HEK293 (cell line): ENCODE results near the gene NCOA7.

Experiments
- EGR2 ChIP-seq: fragments of 450-650 bp; formaldehyde crosslinking; IDR thresholded peaks from 2 replicates; pipeline ENCODE4 v1.5.1; 2016; ENCODE audit warnings: low read depth, missing biosample characterization, missing genetic modification characterization
- GLIS2 ChIP-seq: fragments of 450-650 bp; formaldehyde crosslinking; IDR thresholded peaks from 2 replicates; pipeline ENCODE4 v1.5.1; 2016; ENCODE audit warnings: missing biosample characterization, missing genetic modification characterization
- MEIS1 ChIP-seq: sonication (generic); formaldehyde crosslinking; IDR thresholded peaks from 2 replicates; pipeline ENCODE4 v1.8.1; 2022; ENCODE audit warnings: missing genetic modification reagents, mild to moderate bottlenecking, borderline replicate concordance
- OVOL3 ChIP-seq: fragments of 450-650 bp; formaldehyde crosslinking; IDR thresholded peaks from 2 replicates; pipeline ENCODE4 v1.5.1; 2016; ENCODE audit warnings: missing biosample characterization, missing genetic modification characterization
- ZFP3 ChIP-seq: fragments of 450-650 bp; formaldehyde crosslinking; IDR thresholded peaks from 2 replicates; pipeline ENCODE4 v1.5.1; 2016; ENCODE audit warnings: low read depth, missing biosample characterization, missing genetic modification characterization
- ZNF354C ChIP-seq: fragments of 450-650 bp; formaldehyde crosslinking; IDR thresholded peaks from 2 replicates; pipeline ENCODE4 v1.5.1; 2016; ENCODE audit warnings: missing biosample characterization, missing genetic modification characterization, low read depth, borderline replicate concordance
- ZNF426 ChIP-seq: fragments of 450-650 bp; formaldehyde crosslinking; IDR thresholded peaks from 2 replicates; pipeline ENCODE4 v1.5.1; 2017; ENCODE audit warnings: missing biosample characterization, missing genetic modification characterization, mild to moderate bottlenecking, inconsistent platforms, moderate library complexity
- ZNF48 ChIP-seq: fragments of 450-650 bp; formaldehyde crosslinking; IDR thresholded peaks from 2 replicates; pipeline ENCODE4 v1.5.1; 2016; ENCODE audit warnings: missing biosample characterization, missing genetic modification characterization
- ZNF654 ChIP-seq: fragments of 450-650 bp; formaldehyde crosslinking; IDR thresholded peaks from 2 replicates; pipeline ENCODE4 v1.5.1; 2016; ENCODE audit warnings: low read depth, missing biosample characterization, missing genetic modification characterization
- ZSCAN30 ChIP-seq: fragments of 450-650 bp; IDR thresholded peaks from 2 replicates; pipeline ENCODE4 v1.5.1; 2018; ENCODE audit warnings: missing biosample characterization, mild to moderate bottlenecking, missing genetic modification characterization, moderate library complexity
- ZXDB ChIP-seq: fragments of 450-650 bp; formaldehyde crosslinking; IDR thresholded peaks from 2 replicates; pipeline ENCODE4 v1.5.1; 2016; ENCODE audit warnings: missing biosample characterization, missing genetic modification characterization
- TF ChIP-seq, protein P1 (sequence below): fragments of 450-650 bp; formaldehyde crosslinking; IDR thresholded peaks from 2 replicates; pipeline ENCODE4 v1.5.0; 2017; ENCODE audit warnings: missing biosample characterization, missing genetic modification characterization, borderline replicate concordance
- TF ChIP-seq, protein P2 (sequence below): fragments of 450-650 bp; formaldehyde crosslinking; IDR thresholded peaks from 2 replicates; pipeline ENCODE4 v1.5.1; 2017; ENCODE audit warnings: missing biosample characterization, missing genetic modification characterization
- TF ChIP-seq, protein P3 (sequence below): fragments of 450-650 bp; formaldehyde crosslinking; IDR thresholded peaks from 2 replicates; pipeline ENCODE4 v1.5.1; 2016; ENCODE audit warnings: missing biosample characterization, missing genetic modification characterization, low read depth
- TF ChIP-seq, protein P4 (sequence below): fragments of 450-650 bp; formaldehyde crosslinking; IDR thresholded peaks from 2 replicates; pipeline ENCODE4 v1.5.1; 2016; ENCODE audit warnings: missing biosample characterization, missing genetic modification characterization, borderline replicate concordance
- TF ChIP-seq, protein P5 (sequence below): fragments of 450-650 bp; formaldehyde crosslinking; IDR thresholded peaks from 2 replicates; pipeline ENCODE4 v1.5.1; 2016; ENCODE audit warnings: missing biosample characterization, missing genetic modification characterization
- TF ChIP-seq, protein P6 (sequence below): fragments of 450-650 bp; formaldehyde crosslinking; IDR thresholded peaks from 2 replicates; pipeline ENCODE4 v1.5.1; 2016; ENCODE audit warnings: missing biosample characterization, missing genetic modification characterization
- TF ChIP-seq, protein P7 (sequence below): fragments of 450-650 bp; formaldehyde crosslinking; IDR thresholded peaks from 2 replicates; pipeline ENCODE4 v1.5.1; 2016; ENCODE audit warnings: missing biosample characterization, missing genetic modification characterization
- TF ChIP-seq, protein P8 (sequence below): fragments of 450-650 bp; formaldehyde crosslinking; IDR thresholded peaks from 2 replicates; pipeline ENCODE4 v1.5.1; 2017; ENCODE audit warnings: missing biosample characterization, missing genetic modification characterization

Gene NCOA7

DNA sequence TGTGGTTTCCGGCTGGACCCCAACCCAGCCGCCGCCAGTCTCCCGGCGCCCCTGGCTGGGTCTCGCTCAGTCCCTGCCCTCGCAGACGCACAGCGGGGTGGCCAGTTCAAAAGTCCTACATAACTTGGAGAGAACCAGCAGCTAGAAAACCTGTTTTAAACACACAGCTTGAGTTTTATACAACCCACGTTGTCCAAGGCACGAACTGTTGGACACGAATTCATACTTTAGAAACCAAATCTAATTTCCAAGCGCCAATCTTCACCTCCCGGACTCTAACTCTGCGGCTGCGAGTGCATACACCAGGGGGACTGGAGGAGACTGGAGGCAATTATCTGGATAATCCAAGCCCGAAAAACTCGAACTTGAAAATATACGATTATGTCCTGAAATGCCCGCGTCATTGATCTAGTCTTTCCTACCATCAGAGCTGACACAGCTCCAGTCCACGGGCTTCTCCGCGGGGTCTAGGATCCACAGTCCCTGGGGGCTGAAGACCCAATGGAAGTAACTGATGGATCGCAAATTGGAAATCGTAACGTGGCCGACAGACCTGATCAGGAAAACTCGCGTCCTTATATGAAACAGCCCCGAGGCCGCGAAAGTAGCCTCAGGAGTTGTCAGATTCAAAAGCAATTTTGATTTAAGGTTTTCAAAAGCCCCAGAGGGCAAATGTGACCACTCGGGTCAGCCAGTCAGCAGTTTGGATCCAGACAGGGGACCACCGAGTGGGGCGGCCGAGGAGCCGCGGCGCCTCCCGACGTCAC is 42.2 kb upstream of the NCOA7 start (continued):
- TF ChIP-seq, protein P1, sequence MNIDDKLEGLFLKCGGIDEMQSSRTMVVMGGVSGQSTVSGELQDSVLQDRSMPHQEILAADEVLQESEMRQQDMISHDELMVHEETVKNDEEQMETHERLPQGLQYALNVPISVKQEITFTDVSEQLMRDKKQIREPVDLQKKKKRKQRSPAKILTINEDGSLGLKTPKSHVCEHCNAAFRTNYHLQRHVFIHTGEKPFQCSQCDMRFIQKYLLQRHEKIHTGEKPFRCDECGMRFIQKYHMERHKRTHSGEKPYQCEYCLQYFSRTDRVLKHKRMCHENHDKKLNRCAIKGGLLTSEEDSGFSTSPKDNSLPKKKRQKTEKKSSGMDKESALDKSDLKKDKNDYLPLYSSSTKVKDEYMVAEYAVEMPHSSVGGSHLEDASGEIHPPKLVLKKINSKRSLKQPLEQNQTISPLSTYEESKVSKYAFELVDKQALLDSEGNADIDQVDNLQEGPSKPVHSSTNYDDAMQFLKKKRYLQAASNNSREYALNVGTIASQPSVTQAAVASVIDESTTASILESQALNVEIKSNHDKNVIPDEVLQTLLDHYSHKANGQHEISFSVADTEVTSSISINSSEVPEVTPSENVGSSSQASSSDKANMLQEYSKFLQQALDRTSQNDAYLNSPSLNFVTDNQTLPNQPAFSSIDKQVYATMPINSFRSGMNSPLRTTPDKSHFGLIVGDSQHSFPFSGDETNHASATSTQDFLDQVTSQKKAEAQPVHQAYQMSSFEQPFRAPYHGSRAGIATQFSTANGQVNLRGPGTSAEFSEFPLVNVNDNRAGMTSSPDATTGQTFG (tag by site-specific recombination), result no peak
- TF ChIP-seq ZFP3 (tag by site-specific recombination) (no peak), ZNF426 (tag by site-specific recombination) (no peak), ZNF354C (tag by site-specific recombination) (no peak), ZNF654 (tag by site-specific recombination) (no peak), MEIS1 (0 out of 2 replicates have a peak, but pooled peaks have one; percentile 35), ZNF48 (no peak), ZXDB (tag by site-specific recombination) (0 out of 2 replicates have a peak, but pooled peaks have one; percentile 32), EGR2 (tag by site-specific recombination) (no peak), GLIS2 (tag by site-specific recombination) (no peak), OVOL3 (tag by site-specific recombination) (0 out of 2 replicates have a peak, but pooled peaks have one; percentile 10), ZSCAN30 (tag by site-specific recombination) (no peak)
- TF ChIP-seq, protein P2, sequence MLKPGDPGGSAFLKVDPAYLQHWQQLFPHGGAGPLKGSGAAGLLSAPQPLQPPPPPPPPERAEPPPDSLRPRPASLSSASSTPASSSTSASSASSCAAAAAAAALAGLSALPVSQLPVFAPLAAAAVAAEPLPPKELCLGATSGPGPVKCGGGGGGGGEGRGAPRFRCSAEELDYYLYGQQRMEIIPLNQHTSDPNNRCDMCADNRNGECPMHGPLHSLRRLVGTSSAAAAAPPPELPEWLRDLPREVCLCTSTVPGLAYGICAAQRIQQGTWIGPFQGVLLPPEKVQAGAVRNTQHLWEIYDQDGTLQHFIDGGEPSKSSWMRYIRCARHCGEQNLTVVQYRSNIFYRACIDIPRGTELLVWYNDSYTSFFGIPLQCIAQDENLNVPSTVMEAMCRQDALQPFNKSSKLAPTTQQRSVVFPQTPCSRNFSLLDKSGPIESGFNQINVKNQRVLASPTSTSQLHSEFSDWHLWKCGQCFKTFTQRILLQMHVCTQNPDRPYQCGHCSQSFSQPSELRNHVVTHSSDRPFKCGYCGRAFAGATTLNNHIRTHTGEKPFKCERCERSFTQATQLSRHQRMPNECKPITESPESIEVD (tag by site-specific recombination), result peak; percentile 64
- TF ChIP-seq, protein P3, sequence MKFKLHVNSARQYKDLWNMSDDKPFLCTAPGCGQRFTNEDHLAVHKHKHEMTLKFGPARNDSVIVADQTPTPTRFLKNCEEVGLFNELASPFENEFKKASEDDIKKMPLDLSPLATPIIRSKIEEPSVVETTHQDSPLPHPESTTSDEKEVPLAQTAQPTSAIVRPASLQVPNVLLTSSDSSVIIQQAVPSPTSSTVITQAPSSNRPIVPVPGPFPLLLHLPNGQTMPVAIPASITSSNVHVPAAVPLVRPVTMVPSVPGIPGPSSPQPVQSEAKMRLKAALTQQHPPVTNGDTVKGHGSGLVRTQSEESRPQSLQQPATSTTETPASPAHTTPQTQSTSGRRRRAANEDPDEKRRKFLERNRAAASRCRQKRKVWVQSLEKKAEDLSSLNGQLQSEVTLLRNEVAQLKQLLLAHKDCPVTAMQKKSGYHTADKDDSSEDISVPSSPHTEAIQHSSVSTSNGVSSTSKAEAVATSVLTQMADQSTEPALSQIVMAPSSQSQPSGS (tag by site-specific recombination), result no peak
- TF ChIP-seq, protein P4, sequence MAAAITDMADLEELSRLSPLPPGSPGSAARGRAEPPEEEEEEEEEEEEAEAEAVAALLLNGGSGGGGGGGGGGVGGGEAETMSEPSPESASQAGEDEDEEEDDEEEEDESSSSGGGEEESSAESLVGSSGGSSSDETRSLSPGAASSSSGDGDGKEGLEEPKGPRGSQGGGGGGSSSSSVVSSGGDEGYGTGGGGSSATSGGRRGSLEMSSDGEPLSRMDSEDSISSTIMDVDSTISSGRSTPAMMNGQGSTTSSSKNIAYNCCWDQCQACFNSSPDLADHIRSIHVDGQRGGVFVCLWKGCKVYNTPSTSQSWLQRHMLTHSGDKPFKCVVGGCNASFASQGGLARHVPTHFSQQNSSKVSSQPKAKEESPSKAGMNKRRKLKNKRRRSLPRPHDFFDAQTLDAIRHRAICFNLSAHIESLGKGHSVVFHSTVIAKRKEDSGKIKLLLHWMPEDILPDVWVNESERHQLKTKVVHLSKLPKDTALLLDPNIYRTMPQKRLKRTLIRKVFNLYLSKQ, result no peak
- TF ChIP-seq, protein P5, sequence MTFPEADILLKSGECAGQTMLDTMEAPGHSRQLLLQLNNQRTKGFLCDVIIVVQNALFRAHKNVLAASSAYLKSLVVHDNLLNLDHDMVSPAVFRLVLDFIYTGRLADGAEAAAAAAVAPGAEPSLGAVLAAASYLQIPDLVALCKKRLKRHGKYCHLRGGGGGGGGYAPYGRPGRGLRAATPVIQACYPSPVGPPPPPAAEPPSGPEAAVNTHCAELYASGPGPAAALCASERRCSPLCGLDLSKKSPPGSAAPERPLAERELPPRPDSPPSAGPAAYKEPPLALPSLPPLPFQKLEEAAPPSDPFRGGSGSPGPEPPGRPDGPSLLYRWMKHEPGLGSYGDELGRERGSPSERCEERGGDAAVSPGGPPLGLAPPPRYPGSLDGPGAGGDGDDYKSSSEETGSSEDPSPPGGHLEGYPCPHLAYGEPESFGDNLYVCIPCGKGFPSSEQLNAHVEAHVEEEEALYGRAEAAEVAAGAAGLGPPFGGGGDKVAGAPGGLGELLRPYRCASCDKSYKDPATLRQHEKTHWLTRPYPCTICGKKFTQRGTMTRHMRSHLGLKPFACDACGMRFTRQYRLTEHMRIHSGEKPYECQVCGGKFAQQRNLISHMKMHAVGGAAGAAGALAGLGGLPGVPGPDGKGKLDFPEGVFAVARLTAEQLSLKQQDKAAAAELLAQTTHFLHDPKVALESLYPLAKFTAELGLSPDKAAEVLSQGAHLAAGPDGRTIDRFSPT (tag by site-specific recombination), result peak; percentile 50; the same call in 1 of the 2 replicates
- TF ChIP-seq, protein P6, sequence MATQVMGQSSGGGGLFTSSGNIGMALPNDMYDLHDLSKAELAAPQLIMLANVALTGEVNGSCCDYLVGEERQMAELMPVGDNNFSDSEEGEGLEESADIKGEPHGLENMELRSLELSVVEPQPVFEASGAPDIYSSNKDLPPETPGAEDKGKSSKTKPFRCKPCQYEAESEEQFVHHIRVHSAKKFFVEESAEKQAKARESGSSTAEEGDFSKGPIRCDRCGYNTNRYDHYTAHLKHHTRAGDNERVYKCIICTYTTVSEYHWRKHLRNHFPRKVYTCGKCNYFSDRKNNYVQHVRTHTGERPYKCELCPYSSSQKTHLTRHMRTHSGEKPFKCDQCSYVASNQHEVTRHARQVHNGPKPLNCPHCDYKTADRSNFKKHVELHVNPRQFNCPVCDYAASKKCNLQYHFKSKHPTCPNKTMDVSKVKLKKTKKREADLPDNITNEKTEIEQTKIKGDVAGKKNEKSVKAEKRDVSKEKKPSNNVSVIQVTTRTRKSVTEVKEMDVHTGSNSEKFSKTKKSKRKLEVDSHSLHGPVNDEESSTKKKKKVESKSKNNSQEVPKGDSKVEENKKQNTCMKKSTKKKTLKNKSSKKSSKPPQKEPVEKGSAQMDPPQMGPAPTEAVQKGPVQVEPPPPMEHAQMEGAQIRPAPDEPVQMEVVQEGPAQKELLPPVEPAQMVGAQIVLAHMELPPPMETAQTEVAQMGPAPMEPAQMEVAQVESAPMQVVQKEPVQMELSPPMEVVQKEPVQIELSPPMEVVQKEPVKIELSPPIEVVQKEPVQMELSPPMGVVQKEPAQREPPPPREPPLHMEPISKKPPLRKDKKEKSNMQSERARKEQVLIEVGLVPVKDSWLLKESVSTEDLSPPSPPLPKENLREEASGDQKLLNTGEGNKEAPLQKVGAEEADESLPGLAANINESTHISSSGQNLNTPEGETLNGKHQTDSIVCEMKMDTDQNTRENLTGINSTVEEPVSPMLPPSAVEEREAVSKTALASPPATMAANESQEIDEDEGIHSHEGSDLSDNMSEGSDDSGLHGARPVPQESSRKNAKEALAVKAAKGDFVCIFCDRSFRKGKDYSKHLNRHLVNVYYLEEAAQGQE (tag by site-specific recombination), result no peak
- TF ChIP-seq, protein P7, sequence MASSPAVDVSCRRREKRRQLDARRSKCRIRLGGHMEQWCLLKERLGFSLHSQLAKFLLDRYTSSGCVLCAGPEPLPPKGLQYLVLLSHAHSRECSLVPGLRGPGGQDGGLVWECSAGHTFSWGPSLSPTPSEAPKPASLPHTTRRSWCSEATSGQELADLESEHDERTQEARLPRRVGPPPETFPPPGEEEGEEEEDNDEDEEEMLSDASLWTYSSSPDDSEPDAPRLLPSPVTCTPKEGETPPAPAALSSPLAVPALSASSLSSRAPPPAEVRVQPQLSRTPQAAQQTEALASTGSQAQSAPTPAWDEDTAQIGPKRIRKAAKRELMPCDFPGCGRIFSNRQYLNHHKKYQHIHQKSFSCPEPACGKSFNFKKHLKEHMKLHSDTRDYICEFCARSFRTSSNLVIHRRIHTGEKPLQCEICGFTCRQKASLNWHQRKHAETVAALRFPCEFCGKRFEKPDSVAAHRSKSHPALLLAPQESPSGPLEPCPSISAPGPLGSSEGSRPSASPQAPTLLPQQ (tag by site-specific recombination), result no peak
- TF ChIP-seq, protein P8, sequence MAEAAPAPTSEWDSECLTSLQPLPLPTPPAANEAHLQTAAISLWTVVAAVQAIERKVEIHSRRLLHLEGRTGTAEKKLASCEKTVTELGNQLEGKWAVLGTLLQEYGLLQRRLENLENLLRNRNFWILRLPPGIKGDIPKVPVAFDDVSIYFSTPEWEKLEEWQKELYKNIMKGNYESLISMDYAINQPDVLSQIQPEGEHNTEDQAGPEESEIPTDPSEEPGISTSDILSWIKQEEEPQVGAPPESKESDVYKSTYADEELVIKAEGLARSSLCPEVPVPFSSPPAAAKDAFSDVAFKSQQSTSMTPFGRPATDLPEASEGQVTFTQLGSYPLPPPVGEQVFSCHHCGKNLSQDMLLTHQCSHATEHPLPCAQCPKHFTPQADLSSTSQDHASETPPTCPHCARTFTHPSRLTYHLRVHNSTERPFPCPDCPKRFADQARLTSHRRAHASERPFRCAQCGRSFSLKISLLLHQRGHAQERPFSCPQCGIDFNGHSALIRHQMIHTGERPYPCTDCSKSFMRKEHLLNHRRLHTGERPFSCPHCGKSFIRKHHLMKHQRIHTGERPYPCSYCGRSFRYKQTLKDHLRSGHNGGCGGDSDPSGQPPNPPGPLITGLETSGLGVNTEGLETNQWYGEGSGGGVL (tag by site-specific recombination), result no peak
